GM12878 (cell line): Measurements from ENCODE around the gene CRTC3. TPM values are rescaled to one million over a fixed set of nuclear protein-coding genes. Genes with fewer than 3 reads are reported as not detected.

Experiments used
- ATAC-seq: fragments of 200-7000 bp; cut with Tn5 transposase; 3 replicates; pipeline ENCODE4 v1.9.1; 2020; ENCODE audit warnings: mild to moderate bottlenecking, moderate library complexity
- BruUV-seq: library from RNA; stranded (reverse); fragments of 400-500 nt; replicated peaks from 2 replicates; lab custom pipeline; 2021; lab: Mats Ljungman, UMichigan
- CTCF ChIA-PET: fragments of 300-600 bp; sonication (Branson Sonifier 250); formaldehyde crosslinking; extraction: SDS; loops from one replicate; lab custom pipeline; 2021; ENCODE audit warnings: inconsistent platforms; lab: Yijun Ruan, JAX
- POLR2A ChIA-PET: fragments of 350-600 bp; formaldehyde crosslinking; extraction: SDS; loops from one replicate; lab custom pipeline; 2021; ENCODE audit warnings: inconsistent platforms; lab: Charles Lee
- RAD21 ChIA-PET: fragments of 300-600 bp; sonication (Branson Sonifier 250); formaldehyde crosslinking; loops from one replicate; lab custom pipeline; 2023; ENCODE audit warnings: antibody characterized with exemption; ENCODE audit not compliant: unreplicated experiment; lab: Charles Lee
- SMC1A ChIA-PET: fragments of 300-600 bp; sonication (Branson Sonifier 250); formaldehyde crosslinking; loops from one replicate; lab custom pipeline; 2023; ENCODE audit not compliant: unreplicated experiment, uncharacterized antibody; lab: Charles Lee
- DNase-seq: peaks from one replicate; pipeline ENCODE4 v3.0.0-alpha.2; 2011; ENCODE audit warnings: low read depth, low spot score
- FAIRE-seq: peaks from 3 replicates; lab custom pipeline; 2011; peaks lifted over from hg19 to GRCh38; lab: Jason Lieb, UNC
- H2AFZ ChIP-seq: 2 replicates; pipeline ENCODE4 v1.6.0; 2011; ENCODE audit warnings: low read depth, low read length, control low read depth; ENCODE audit not compliant: control insufficient read depth
- H3K27ac ChIP-seq: 2 replicates; pipeline ENCODE4 v1.5.1; 2011; ENCODE audit warnings: control low read depth; ENCODE audit not compliant: control insufficient read depth, insufficient read depth
- H3K27me3 ChIP-seq, 2 experiments: replicated peaks in 1 of 2; 2 replicates each; pipeline versions ENCODE4 v1.6.0 to v1.6.1; 2011; ENCODE audit warnings: low read length in 1 of 2; ENCODE audit not compliant: control insufficient read depth in 2 of 2, insufficient read depth in 2 of 2
- H3K36me3 ChIP-seq, 2 experiments: 2 replicates each; pipeline ENCODE4 v1.5.1; 2011; ENCODE audit warnings: low read length in 1 of 2; ENCODE audit not compliant: control insufficient read depth in 2 of 2, insufficient read depth in 2 of 2
- H3K4me1 ChIP-seq: 2 replicates; pipeline ENCODE4 v1.6.1; 2011; ENCODE audit warnings: mild to moderate bottlenecking, low read length, moderate library complexity, mixed read lengths; ENCODE audit not compliant: control insufficient read depth, insufficient read depth
- H3K4me2 ChIP-seq: 2 replicates; pipeline ENCODE4 v1.6.0; 2011; ENCODE audit warnings: control low read depth; ENCODE audit not compliant: control insufficient read depth, insufficient read depth
- H3K4me3 ChIP-seq: fragments of 200-600 bp; sonication (generic); 2 replicates; pipeline ENCODE4 v1.5.1; 2016
- H3K79me2 ChIP-seq: 2 replicates; pipeline ENCODE4 v1.6.0; 2011; ENCODE audit warnings: low read length; ENCODE audit not compliant: control insufficient read depth, insufficient read depth
- H3K9ac ChIP-seq: 2 replicates; pipeline ENCODE4 v1.8.0; 2011; ENCODE audit warnings: low read length, control low read depth, mixed read lengths; ENCODE audit not compliant: control insufficient read depth, insufficient read depth
- H3K9me3 ChIP-seq: replicated peaks from 3 replicates; pipeline ENCODE4 v1.5.1; 2011; ENCODE audit warnings: mild to moderate bottlenecking, low read length; ENCODE audit not compliant: control insufficient read depth, insufficient read depth
- H4K20me1 ChIP-seq: 2 replicates; pipeline ENCODE4 v1.6.0; 2011; ENCODE audit not compliant: control insufficient read depth, insufficient read depth
- BMI1 ChIP-seq: fragments of 450-650 bp; IDR thresholded peaks from 2 replicates; pipeline ENCODE4 v1.6.1; 2016; ENCODE audit warnings: mild to moderate bottlenecking, moderate library complexity, borderline replicate concordance
- CBX5 ChIP-seq: sonication (generic); IDR thresholded peaks from 2 replicates; pipeline ENCODE4 v1.6.1; 2016; ENCODE audit warnings: low read depth, moderate library complexity, mild to moderate bottlenecking, inconsistent platforms
- LARP7 ChIP-seq: fragments of 450-650 bp; IDR thresholded peaks from 2 replicates; pipeline ENCODE4 v1.6.1; 2017; ENCODE audit warnings: mild to moderate bottlenecking
- NFXL1 ChIP-seq: fragments of 450-650 bp; IDR thresholded peaks from 2 replicates; pipeline ENCODE4 v1.6.1; 2017; ENCODE audit warnings: antibody characterized with exemption, mild to moderate bottlenecking, borderline replicate concordance
- RB1 ChIP-seq: fragments of 450-650 bp; formaldehyde crosslinking; IDR thresholded peaks from 2 replicates; pipeline ENCODE4 v1.6.1; 2017; ENCODE audit warnings: mild to moderate bottlenecking, borderline replicate concordance
- SMARCA5 ChIP-seq: fragments of 450-650 bp; IDR thresholded peaks from 2 replicates; pipeline ENCODE4 v1.6.1; 2017; ENCODE audit warnings: mild to moderate bottlenecking
- ZNF622 ChIP-seq: fragments of 450-650 bp; IDR thresholded peaks from 2 replicates; pipeline ENCODE4 v1.6.1; 2017; ENCODE audit warnings: mild to moderate bottlenecking, inconsistent platforms
- ZSCAN29 ChIP-seq: fragments of 450-650 bp; IDR thresholded peaks from 2 replicates; pipeline ENCODE4 v1.6.1; 2017; ENCODE audit warnings: mild to moderate bottlenecking, moderate library complexity
- WGBS: methylation state at CpG from one replicate; pipeline ENCODE4 v1.1.6; 2016; ENCODE audit warnings: low lambda C conversion rate; ENCODE audit not compliant: insufficient replicate concordance, insufficient coverage; ENCODE audit errors: missing lambda C conversion rate; 5-methylcytosine and 5-hydroxymethylcytosine counted together
- in situ Hi-C: fragments of 300-500 bp; cut with MboI; formaldehyde crosslinking; loops from 9 replicates; pipeline ENCODE4 v1.14.3; 2018; ENCODE audit warnings: mixed read lengths
- intact Hi-C: fragments of 100-400 bp; cut with micrococcal nuclease; formaldehyde crosslinking; loops from one replicate; pipeline ENCODE4 v1.14.2; 2022; ENCODE audit not compliant: unreplicated experiment
- polyA plus RNA-seq, 11 experiments: library from polyadenylated mRNA; depleted of rRNA in 4 of 11; unstranded in 6 of 11; stranded (reverse) in 5 of 11; fragments of >200 nt; fragmentation: Nextera tagmentation in 4 of 11; fragmentation: Illumina TruSeq in 1 of 11; extraction: Ambion mirVana in 4 of 11; extraction: Trizol in 1 of 11; gene quantifications; 1 replicate in 1 of 11; 2 replicates in 10 of 11; pipeline versions ENCODE4 v1.2.1 to v1.2.3, GENCODE V29; 2011 to 2016; ENCODE audit warnings: inconsistent platforms in 2 of 11, missing spikeins in 2 of 11, low read depth in 1 of 11
- total RNA-seq, 4 experiments: library from RNA; depleted of rRNA in 3 of 4; stranded (reverse); fragments of >200 nt in 3 of 4; fragmentation: Illumina TruSeq in 1 of 4; extraction: Trizol in 1 of 4; gene quantifications; 2 replicates each; pipeline versions ENCODE4 v1.2.1 to v1.2.3, GENCODE V29; 2013 to 2021
- TF ChIP-seq, protein P1 (sequence below): fragments of 450-650 bp; IDR thresholded peaks from 2 replicates; pipeline ENCODE4 v1.6.1; 2016; ENCODE audit warnings: mild to moderate bottlenecking
- TF ChIP-seq, protein P2 (sequence below): fragments of 450-650 bp; formaldehyde crosslinking; IDR thresholded peaks from 2 replicates; pipeline ENCODE4 v1.4.0; 2020; ENCODE audit warnings: mild to moderate bottlenecking, moderate library complexity

CRTC3 gene
- total and polyA plus RNA-seq, 10 of the 15 experiments (the other 5 are each of a cell fraction or from before 2014, with no cell fraction given) = 3.5 to 36.9 (median 18.9) TPM

DNA sequence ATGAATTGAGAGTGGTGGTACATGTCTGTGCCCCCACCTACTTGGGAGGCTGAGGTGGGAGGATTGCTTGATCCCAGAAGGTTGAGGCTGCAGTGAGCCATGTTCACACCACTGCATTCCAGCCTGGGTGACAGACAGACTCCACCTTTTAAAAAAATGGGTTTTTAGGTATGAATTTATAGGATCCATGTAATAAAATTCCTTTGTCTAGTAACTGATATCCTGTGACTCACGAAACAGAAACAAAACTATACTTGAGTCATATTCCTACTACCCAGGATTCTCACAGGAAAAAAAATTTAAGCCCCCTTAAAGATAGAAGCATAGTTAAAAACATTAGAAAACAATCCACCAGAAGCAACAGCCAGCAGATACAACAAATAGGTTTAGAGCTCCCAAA is 10.0 kb upstream of the CRTC3 start:
- ChIA-PET RAD21 (no interaction called here), CTCF (interaction anchor here (0.8 to 1.6 kb wide), 5 partner anchors 11 to 200 kb away, joined by 3 to 9 read pairs (median 7); partner anchors contain the start of gene CRTC3), SMC1A (interaction anchor here (0.6 to 2.9 kb wide), 9 partner anchors 12 to 158 kb away, joined by 3 to 10 read pairs (median 3); no protein-coding TSS in a partner anchor), POLR2A (interaction anchor here (0.6 to 1.5 kb wide), 6 partner anchors 10 to 374 kb away, joined by 3 to 10 read pairs (median 3); partner anchors contain the start of gene CRTC3)
- Histone ChIP-seq H3K9me3 (no peaks in the 10 kb centered on the region), H4K20me1 (no peaks in the 10 kb centered on the region), H3K4me3 (no peak overlapping the region), H3K36me3 (no peaks in the 10 kb centered on the region), H3K4me1 (peaks cover 12% of the 10 kb centered on the region), H2AFZ (no peak overlapping the region), H3K27me3 (no peaks in the 10 kb centered on the region), H3K9ac (no peak overlapping the region), H3K4me2 (no peak overlapping the region), H3K27ac (no peak overlapping the region), H3K79me2 (no peaks in the 10 kb centered on the region)
- intact Hi-C loops = loop anchor here (10.0 kb wide), 1 partner anchor 175 kb away; no protein-coding TSS in a partner anchor
- 52% methylated on average over 1 of the region's 1 CpG for WGBS
- TF ChIP-seq SMARCA5 (no peak), ZSCAN29 (no peak), RB1 (no peak), NFXL1 (no peak), ZNF622 (no peak), BMI1 (no peak), LARP7 (no peak), CBX5 (no peak)
- TF ChIP-seq, protein P1, sequence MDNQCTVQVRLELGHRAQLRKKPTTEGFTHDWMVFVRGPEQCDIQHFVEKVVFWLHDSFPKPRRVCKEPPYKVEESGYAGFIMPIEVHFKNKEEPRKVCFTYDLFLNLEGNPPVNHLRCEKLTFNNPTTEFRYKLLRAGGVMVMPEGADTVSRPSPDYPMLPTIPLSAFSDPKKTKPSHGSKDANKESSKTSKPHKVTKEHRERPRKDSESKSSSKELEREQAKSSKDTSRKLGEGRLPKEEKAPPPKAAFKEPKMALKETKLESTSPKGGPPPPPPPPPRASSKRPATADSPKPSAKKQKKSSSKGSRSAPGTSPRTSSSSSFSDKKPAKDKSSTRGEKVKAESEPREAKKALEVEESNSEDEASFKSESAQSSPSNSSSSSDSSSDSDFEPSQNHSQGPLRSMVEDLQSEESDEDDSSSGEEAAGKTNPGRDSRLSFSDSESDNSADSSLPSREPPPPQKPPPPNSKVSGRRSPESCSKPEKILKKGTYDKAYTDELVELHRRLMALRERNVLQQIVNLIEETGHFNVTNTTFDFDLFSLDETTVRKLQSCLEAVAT = no peak
- TF ChIP-seq, protein P2, sequence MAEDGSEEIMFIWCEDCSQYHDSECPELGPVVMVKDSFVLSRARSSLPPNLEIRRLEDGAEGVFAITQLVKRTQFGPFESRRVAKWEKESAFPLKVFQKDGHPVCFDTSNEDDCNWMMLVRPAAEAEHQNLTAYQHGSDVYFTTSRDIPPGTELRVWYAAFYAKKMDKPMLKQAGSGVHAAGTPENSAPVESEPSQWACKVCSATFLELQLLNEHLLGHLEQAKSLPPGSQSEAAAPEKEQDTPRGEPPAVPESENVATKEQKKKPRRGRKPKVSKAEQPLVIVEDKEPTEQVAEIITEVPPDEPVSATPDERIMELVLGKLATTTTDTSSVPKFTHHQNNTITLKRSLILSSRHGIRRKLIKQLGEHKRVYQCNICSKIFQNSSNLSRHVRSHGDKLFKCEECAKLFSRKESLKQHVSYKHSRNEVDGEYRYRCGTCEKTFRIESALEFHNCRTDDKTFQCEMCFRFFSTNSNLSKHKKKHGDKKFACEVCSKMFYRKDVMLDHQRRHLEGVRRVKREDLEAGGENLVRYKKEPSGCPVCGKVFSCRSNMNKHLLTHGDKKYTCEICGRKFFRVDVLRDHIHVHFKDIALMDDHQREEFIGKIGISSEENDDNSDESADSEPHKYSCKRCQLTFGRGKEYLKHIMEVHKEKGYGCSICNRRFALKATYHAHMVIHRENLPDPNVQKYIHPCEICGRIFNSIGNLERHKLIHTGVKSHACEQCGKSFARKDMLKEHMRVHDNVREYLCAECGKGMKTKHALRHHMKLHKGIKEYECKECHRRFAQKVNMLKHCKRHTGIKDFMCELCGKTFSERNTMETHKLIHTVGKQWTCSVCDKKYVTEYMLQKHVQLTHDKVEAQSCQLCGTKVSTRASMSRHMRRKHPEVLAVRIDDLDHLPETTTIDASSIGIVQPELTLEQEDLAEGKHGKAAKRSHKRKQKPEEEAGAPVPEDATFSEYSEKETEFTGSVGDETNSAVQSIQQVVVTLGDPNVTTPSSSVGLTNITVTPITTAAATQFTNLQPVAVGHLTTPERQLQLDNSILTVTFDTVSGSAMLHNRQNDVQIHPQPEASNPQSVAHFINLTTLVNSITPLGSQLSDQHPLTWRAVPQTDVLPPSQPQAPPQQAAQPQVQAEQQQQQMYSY (CRISPR knock-in tag) = no peak
- ATAC-seq (no peak), FAIRE-seq (no peak), DNase-seq (no peak)
- no TSS peak for BruUV-seq
- in situ Hi-C loops = no loop called here
